GM12878 (cell line): ENCODE data around the gene POU2F3.
"Not testable (repeated sequence)": the region's sequence is repeated elsewhere in the genome, so short reads cannot be mapped to it uniquely, and the experiment has no call there.

Source experiments
- ATF2 ChIP-seq: IDR thresholded peaks from 2 replicates; pipeline ENCODE4 v1.6.1; 2012; ENCODE audit warnings: low read length, inconsistent platforms
- BCL3 ChIP-seq: IDR thresholded peaks from 2 replicates; pipeline ENCODE4 v1.6.1; 2011; ENCODE audit warnings: borderline replicate concordance, low read depth, mild to moderate bottlenecking, moderate library complexity, low read length; ENCODE audit not compliant: insufficient read depth, poor library complexity, severe bottlenecking
- BHLHE40 ChIP-seq, 2 experiments: fragments of 450-650 bp in 1 of 2; IDR thresholded peaks; 2 replicates each; pipeline ENCODE4 v1.6.1; 2011 to 2017; ENCODE audit warnings: low read depth in 2 of 2, borderline replicate concordance in 1 of 2, improper control_type of control experiment in 1 of 2, low read length in 1 of 2, mild to moderate bottlenecking in 1 of 2
- BRCA1 ChIP-seq: IDR thresholded peaks from 2 replicates; pipeline ENCODE4 v1.6.1; 2011; ENCODE audit warnings: low read depth, low read length, improper control_type of control experiment
- CTCF ChIP-seq, 3 experiments: IDR thresholded peaks in 2 of 3; conservative IDR thresholded peaks in 1 of 3; 2 replicates each; pipeline ENCODE4 v1.5.1; 2011; ENCODE audit warnings: low read depth in 3 of 3, low read length in 3 of 3, mild to moderate bottlenecking in 3 of 3, control low read depth in 2 of 3, moderate library complexity in 2 of 3, inconsistent platforms in 1 of 3, mixed read lengths in 1 of 3; ENCODE audit not compliant: control insufficient read depth in 2 of 3, insufficient read depth in 1 of 3; ENCODE audit errors: extremely low read depth in 1 of 3
- GABPA ChIP-seq: IDR thresholded peaks from 2 replicates; pipeline ENCODE4 v1.6.1; 2014; ENCODE audit warnings: antibody characterized with exemption, low read depth, mild to moderate bottlenecking, inconsistent platforms
- GATAD2B ChIP-seq: fragments of 450-650 bp; conservative IDR thresholded peaks from 2 replicates; pipeline ENCODE4 v1.6.1; 2017; ENCODE audit warnings: low read depth, mild to moderate bottlenecking, moderate library complexity
- NR2C2 ChIP-seq: IDR thresholded peaks from 2 replicates; pipeline ENCODE4 v1.6.1; 2011; ENCODE audit warnings: borderline replicate concordance, low read depth; ENCODE audit not compliant: control insufficient read depth, insufficient read length
- POLR2A ChIP-seq: IDR thresholded peaks from 2 replicates; pipeline ENCODE4 v1.6.1; 2011; ENCODE audit warnings: low read depth, mild to moderate bottlenecking, low read length
- RCOR1 ChIP-seq: conservative IDR thresholded peaks from 2 replicates; pipeline ENCODE4 v1.6.1; 2012; ENCODE audit warnings: low read depth, low read length, improper control_type of control experiment
- REST ChIP-seq: IDR thresholded peaks from 2 replicates; pipeline ENCODE4 v1.6.1; 2012; ENCODE audit warnings: mild to moderate bottlenecking, low read depth, low read length
- SRF ChIP-seq, 2 experiments: IDR thresholded peaks; 2 replicates each; pipeline ENCODE4 v1.6.1; 2011; ENCODE audit warnings: low read depth in 2 of 2, low read length in 2 of 2, mild to moderate bottlenecking in 1 of 2, moderate library complexity in 1 of 2
- YY1 ChIP-seq: IDR thresholded peaks from 2 replicates; pipeline ENCODE4 v1.6.1; 2011; ENCODE audit warnings: low read depth, mild to moderate bottlenecking, low read length

- TF ChIP-seq BCL3; SRF (IDR thresholded peaks at IDR 0.05; ENCODE audit: low read depth in 2 of 2, low read length in 2 of 2); REST; NR2C2; BHLHE40 (IDR thresholded peaks at IDR 0.05; ENCODE audit: borderline replicate concordance in 1 of 2, low read depth in 2 of 2, low read length in 1 of 2); YY1; POLR2A; GATAD2B; RCOR1; CTCF (IDR thresholded peaks at IDR 0.05 in 2 of 3, conservative IDR thresholded peaks at IDR 0.05 in 1 of 3; ENCODE audit: control insufficient read depth in 2 of 3, extremely low read depth in 1 of 3, insufficient read depth in 1 of 3, low read depth in 3 of 3, low read length in 3 of 3); BRCA1; GABPA; ATF2: not testable (repeated sequence)
Observed at GRCh38 chr11:120253377-120253776, 13.4 kb downstream of the POU2F3 start.
